Cardiac fibroblast (primary cell): Measurements from ENCODE around the gene HNRNPUL1.

Experiments used
- DNase-seq, 2 donors: peaks; one replicate each; pipeline versions ENCODE4 v3.0.0 to v3.0.0-alpha.2; 2010; ENCODE audit warnings: low read depth in 2 of 2
- H3K4me3 ChIP-seq, 2 donors: replicated peaks in 1 of 2; 1 replicate in 1 of 2; 2 replicates in 1 of 2; pipeline ENCODE4 v1.5.1; 2011; ENCODE audit warnings: low read depth in 2 of 2, low read length in 2 of 2, mild to moderate bottlenecking in 2 of 2, moderate library complexity in 1 of 2
- TF ChIP-seq, protein P1 (sequence below): IDR thresholded peaks from one replicate; pipeline ENCODE4 v1.5.1; 2011; ENCODE audit warnings: low read depth, mild to moderate bottlenecking, low read length, inconsistent platforms

Gene HNRNPUL1

DNA sequence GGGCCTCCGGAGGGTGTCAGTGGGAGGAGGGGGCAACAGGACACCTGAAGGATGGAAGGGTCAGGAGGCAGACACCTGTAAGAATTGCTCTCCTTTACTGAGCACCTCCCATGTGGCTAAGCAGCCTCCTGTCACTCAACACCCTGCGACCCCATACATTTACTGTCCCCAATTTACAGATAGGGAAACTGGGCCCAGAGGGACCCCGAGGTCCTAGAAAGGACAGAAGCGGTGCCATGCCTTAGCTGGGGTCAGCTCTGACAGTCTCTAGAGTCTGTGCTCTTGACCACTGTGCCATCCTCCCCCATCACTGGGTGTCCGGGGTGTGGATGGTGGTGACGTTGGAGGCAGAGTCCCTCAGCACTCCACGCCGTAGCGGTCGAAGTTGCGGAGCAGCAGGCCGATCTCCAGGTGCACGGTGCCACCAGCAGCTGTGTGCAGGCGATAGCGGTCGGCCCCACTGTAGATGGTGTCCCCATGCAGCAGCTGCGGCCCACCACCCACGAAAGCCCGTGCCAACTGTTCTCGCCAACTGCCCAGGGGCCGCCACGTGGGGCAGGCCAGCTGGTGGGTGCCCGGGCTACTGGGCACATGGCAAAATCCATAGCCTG is 90.3 kb downstream of the HNRNPUL1 start:
- no peak for DNase-seq
- TF ChIP-seq, protein P1, sequence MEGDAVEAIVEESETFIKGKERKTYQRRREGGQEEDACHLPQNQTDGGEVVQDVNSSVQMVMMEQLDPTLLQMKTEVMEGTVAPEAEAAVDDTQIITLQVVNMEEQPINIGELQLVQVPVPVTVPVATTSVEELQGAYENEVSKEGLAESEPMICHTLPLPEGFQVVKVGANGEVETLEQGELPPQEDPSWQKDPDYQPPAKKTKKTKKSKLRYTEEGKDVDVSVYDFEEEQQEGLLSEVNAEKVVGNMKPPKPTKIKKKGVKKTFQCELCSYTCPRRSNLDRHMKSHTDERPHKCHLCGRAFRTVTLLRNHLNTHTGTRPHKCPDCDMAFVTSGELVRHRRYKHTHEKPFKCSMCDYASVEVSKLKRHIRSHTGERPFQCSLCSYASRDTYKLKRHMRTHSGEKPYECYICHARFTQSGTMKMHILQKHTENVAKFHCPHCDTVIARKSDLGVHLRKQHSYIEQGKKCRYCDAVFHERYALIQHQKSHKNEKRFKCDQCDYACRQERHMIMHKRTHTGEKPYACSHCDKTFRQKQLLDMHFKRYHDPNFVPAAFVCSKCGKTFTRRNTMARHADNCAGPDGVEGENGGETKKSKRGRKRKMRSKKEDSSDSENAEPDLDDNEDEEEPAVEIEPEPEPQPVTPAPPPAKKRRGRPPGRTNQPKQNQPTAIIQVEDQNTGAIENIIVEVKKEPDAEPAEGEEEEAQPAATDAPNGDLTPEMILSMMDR, result no peak
- H3K4me3 ChIP-seq, result peak overlapping the region; percentile 42 to 86

DNA sequence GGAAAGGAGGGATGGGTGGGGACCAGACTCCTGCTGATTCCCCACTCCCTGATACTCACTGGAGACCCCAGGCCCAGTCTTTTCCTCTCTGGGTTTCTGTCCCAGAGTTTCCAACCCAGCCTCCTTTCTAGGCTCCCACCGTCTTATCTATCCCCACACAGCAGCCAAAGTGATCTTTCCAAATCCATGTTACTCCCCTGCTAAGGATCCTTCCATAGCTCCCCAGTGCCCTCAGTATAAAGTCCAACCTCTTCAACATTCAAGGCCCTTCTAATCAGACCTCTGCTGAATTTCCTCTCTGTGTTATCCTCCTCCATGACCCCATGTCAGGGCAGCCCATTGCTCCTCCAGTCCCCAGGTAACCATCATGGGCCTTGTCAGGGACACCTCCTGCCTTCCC is 90.9 kb downstream of the HNRNPUL1 start:
- DNase-seq, result no peak
- H3K4me3 ChIP-seq, result no peak overlapping the region
- TF ChIP-seq, protein P1, result no peak

DNA sequence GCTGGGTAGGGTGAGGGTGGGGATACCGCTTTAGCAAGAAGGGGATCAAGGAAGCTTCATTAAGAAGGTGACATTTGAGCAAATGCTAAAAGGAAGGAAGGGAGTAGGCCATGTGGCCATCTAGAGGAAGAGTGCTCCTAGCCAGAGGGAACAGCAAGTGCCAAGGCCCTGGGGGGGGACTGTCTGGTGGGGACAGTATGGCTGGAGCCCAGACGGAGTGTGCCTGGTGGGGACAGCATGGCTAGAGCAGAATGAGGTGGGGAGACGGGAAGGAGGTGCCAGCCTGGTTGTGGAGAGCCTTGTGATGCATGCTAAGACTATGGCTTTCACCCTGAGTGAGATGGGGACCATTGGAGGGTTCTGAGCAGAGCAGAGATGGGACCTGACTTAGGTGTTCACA is 91.6 kb downstream of the HNRNPUL1 start:
- no peak for DNase-seq
- TF ChIP-seq, protein P1, result no peak
- no peak overlapping the region for H3K4me3 ChIP-seq

DNA sequence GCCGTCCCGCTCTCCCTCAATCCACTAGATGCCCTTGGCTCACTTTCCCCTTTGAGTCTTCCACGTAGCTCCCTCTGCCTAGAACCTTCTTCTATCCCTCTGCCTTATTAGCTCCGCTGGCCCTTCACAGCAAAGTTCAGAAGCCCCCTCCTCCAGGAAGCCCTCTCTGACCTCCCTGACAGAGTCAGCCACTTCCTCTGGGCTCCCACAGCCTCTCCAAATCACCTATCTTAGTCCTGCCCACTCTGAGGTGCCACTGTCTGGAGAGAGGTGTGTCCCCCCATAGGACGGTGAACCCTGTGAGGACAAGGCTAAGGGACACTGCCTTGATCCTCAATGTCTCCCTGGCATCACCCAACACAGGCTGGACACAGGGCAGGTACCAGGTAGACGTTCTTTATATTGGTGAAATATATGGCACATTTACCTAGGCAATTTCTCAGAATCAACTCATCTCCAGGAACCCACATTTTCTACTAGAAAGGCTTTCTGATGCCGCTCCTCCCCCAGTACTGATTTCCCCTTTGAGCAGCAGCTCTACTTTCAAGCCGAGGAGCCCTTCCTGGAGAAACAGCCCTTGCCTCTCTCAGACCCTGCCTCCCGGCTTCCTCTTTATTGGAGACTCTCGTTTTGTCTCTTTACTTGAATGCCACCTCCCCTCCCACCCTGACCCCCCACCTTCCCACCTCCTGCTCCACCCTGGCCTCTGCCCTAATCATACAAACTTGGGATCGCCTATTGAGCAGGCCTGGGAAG is 93.0 kb downstream of the HNRNPUL1 start:
- DNase-seq, result no peak
- TF ChIP-seq, protein P1, result no peak
- H3K4me3 ChIP-seq, result no peak overlapping the region
